ENCODE data around the gene SPPL2C. TPM values are rescaled to one million over a fixed set of nuclear protein-coding genes. Genes with fewer than 3 reads are reported as not detected.

Gene SPPL2C
- total RNA-seq, 2 experiments from 2014 or later = not detected

GRCh38 chr17:45814622-45815606 lies 29.8 kb upstream of the SPPL2C start:
- CTCF ChIA-PET (ENCODE audit: unreplicated experiment) = no interaction called here
- H3K79me2 ChIP-seq (ENCODE audit: insufficient read depth, low read depth, low read length) = no peaks in the 10 kb centered on the region
- no peak for DNase-seq (ENCODE audit: low spot score)
- H3K9me2 ChIP-seq (ENCODE audit: insufficient read depth, low read length) = no peaks in the 10 kb centered on the region
- TF ChIP-seq, protein P1, sequence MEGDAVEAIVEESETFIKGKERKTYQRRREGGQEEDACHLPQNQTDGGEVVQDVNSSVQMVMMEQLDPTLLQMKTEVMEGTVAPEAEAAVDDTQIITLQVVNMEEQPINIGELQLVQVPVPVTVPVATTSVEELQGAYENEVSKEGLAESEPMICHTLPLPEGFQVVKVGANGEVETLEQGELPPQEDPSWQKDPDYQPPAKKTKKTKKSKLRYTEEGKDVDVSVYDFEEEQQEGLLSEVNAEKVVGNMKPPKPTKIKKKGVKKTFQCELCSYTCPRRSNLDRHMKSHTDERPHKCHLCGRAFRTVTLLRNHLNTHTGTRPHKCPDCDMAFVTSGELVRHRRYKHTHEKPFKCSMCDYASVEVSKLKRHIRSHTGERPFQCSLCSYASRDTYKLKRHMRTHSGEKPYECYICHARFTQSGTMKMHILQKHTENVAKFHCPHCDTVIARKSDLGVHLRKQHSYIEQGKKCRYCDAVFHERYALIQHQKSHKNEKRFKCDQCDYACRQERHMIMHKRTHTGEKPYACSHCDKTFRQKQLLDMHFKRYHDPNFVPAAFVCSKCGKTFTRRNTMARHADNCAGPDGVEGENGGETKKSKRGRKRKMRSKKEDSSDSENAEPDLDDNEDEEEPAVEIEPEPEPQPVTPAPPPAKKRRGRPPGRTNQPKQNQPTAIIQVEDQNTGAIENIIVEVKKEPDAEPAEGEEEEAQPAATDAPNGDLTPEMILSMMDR (conservative IDR thresholded peaks at IDR 0.05; ENCODE audit: low read length) = no peak
- TF ChIP-seq EZH2phosphoT487 (IDR thresholded peaks at IDR 0.05; ENCODE audit: borderline replicate concordance, low read depth, low read length) = no peak
- POLR2A ChIA-PET = interaction anchor here (0.6 kb wide), 1 partner anchor 329 kb away, joined by 3 read pairs; no protein-coding TSS in a partner anchor
- no peak overlapping the region for H3K4me2 ChIP-seq (ENCODE audit: low read length)
- no TSS peak for BruUV-seq (replicated peaks)
- no peaks in the 10 kb centered on the region for H3K36me3 ChIP-seq (ENCODE audit: insufficient read depth, low read length)
- no peak overlapping the region for H2AFZ ChIP-seq (ENCODE audit: low read length)
- intact Hi-C loops (cut with micrococcal nuclease; ENCODE audit: unreplicated experiment) = no loop called here
- H3K9me3 ChIP-seq (ENCODE audit: low read length) = no peaks in the 10 kb centered on the region
- no peak overlapping the region for H3K4me3 ChIP-seq (ENCODE audit: low read depth, low read length, poor library complexity, severe bottlenecking)
- no peaks in the 10 kb centered on the region for H4K20me1 ChIP-seq (ENCODE audit: insufficient read depth, low read length)
- H3K27ac ChIP-seq (ENCODE audit: low read depth, low read length, poor library complexity, severe bottlenecking) = no peak overlapping the region
- H3K4me1 ChIP-seq (ENCODE audit: insufficient read depth, low read length, poor library complexity, severe bottlenecking) = no peaks in the 10 kb centered on the region

GRCh38 chr17:45815752-45816151 lies 28.9 kb upstream of the SPPL2C start:
- intact Hi-C loops (cut with micrococcal nuclease; ENCODE audit: unreplicated experiment) = no loop called here
- no peaks in the 10 kb centered on the region for H3K79me2 ChIP-seq (ENCODE audit: insufficient read depth, low read depth, low read length)
- BruUV-seq (replicated peaks) = no TSS peak
- H4K20me1 ChIP-seq (ENCODE audit: insufficient read depth, low read length) = no peaks in the 10 kb centered on the region
- no peak overlapping the region for H3K27ac ChIP-seq (ENCODE audit: low read depth, low read length, poor library complexity, severe bottlenecking)
- ChIA-PET CTCF (ENCODE audit: unreplicated experiment) (interaction anchor here (1.2 kb wide), 1 partner anchor 39 kb away, joined by 3 read pairs; no protein-coding TSS in a partner anchor), POLR2A (no interaction called here)
- no peaks in the 10 kb centered on the region for H3K9me3 ChIP-seq (ENCODE audit: low read length)
- H3K4me1 ChIP-seq (ENCODE audit: insufficient read depth, low read length, poor library complexity, severe bottlenecking) = no peaks in the 10 kb centered on the region
- H3K4me3 ChIP-seq (ENCODE audit: low read depth, low read length, poor library complexity, severe bottlenecking) = no peak overlapping the region
- H3K9me2 ChIP-seq (ENCODE audit: insufficient read depth, low read length) = no peaks in the 10 kb centered on the region
- H3K4me2 ChIP-seq (ENCODE audit: low read length) = no peak overlapping the region
- no peak for TF ChIP-seq EZH2phosphoT487 (IDR thresholded peaks at IDR 0.05; ENCODE audit: borderline replicate concordance, low read depth, low read length)
- TF ChIP-seq, protein P1 (conservative IDR thresholded peaks at IDR 0.05; ENCODE audit: low read length) = no peak
- H2AFZ ChIP-seq (ENCODE audit: low read length) = no peak overlapping the region
- H3K36me3 ChIP-seq (ENCODE audit: insufficient read depth, low read length) = no peaks in the 10 kb centered on the region
- DNase-seq (ENCODE audit: low spot score) = no peak

- no peak overlapping the region for H2AFZ ChIP-seq (ENCODE audit: low read length)
- no peaks in the 10 kb centered on the region for H3K9me2 ChIP-seq (ENCODE audit: insufficient read depth, low read length)
- no peaks in the 10 kb centered on the region for H3K79me2 ChIP-seq (ENCODE audit: insufficient read depth, low read depth, low read length)
- CTCF ChIA-PET (ENCODE audit: unreplicated experiment) = no interaction called here
- H3K9me3 ChIP-seq (ENCODE audit: low read length) = no peaks in the 10 kb centered on the region
- no peaks in the 10 kb centered on the region for H3K4me1 ChIP-seq (ENCODE audit: insufficient read depth, low read length, poor library complexity, severe bottlenecking)
- H3K27ac ChIP-seq (ENCODE audit: low read depth, low read length, poor library complexity, severe bottlenecking) = no peak overlapping the region
- no peak overlapping the region for H3K4me3 ChIP-seq (ENCODE audit: low read depth, low read length, poor library complexity, severe bottlenecking)
- no peaks in the 10 kb centered on the region for H4K20me1 ChIP-seq (ENCODE audit: insufficient read depth, low read length)
- DNase-seq (ENCODE audit: low spot score) = no peak
- intact Hi-C loops (cut with micrococcal nuclease; ENCODE audit: unreplicated experiment) = no loop called here
- POLR2A ChIA-PET = no interaction called here
- no TSS peak for BruUV-seq (replicated peaks)
- TF ChIP-seq, protein P1 (conservative IDR thresholded peaks at IDR 0.05; ENCODE audit: low read length) = no peak
- TF ChIP-seq EZH2phosphoT487 (IDR thresholded peaks at IDR 0.05; ENCODE audit: borderline replicate concordance, low read depth, low read length) = no peak
- H3K36me3 ChIP-seq (ENCODE audit: insufficient read depth, low read length) = no peaks in the 10 kb centered on the region
- H3K4me2 ChIP-seq (ENCODE audit: low read length) = no peak overlapping the region
Observed at GRCh38 chr17:45818041-45818440, 26.6 kb upstream of the SPPL2C start.
